ENCODE results near the gene ADCY10.
"Not testable (repeated sequence)": the region's sequence is repeated elsewhere in the genome, so short reads cannot be mapped to it uniquely, and the experiment has no call there.

ADCY10 gene

DNA sequence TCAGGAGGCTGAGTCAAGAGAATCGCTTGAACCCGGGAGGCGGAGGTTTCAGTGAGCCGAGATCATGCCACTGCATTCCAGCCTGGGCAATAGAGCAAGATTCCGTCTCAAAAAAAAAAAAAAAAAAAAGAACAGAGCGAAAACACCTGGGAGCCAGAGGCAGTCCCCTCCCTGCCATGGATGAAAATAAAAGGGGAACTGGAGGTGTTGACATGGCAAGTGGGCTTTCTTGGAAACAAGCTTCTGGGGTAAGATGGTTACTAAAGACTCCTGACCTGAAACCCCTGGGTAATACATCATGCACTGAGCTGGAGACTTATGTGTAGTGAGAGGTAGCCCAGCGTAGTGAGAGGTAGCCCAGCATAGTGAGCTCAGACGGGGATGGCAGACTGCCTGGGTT is 31.6 kb downstream of the ADCY10 start:
- no peak for DNase-seq

DNA sequence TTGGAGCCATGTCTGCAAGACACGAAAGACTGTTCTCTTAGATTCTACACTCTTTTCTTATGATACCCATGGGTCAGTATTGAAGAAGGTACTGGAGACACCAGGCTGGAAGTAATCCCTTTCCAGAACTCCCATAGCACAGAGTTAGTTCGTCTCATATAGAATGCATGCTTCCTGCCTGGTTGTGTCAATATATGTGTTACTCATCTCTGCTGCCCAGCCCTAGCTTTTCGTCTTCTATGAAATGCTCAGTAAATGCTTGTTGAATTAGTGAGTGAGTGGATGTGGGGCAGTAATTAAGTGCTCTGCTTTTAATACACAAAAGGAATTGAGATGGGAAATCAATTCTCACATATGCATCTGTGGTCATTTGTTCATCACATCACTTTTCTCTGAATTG is 32.1 kb downstream of the ADCY10 start:
- DNase-seq: no peak

DNA sequence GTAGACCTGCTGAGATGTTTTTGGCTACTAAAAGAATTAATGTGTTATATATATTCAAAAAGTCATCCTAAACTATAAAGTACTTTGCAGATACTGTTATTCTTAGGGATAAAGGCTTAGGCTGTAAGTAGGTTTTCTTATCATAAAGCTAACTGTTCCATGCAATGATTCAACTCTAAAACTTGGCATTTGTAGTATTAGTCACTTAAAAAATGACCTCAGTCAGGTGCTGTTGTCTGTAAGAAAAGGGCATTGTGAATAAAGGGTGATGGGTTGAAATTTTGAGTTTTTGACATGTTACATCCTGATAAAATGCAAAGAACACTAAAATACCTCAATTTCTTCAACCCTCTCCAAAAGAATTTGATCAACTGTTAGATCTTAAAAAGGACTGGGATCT is 32.9 kb downstream of the ADCY10 start:
- DNase-seq: no peak

DNA sequence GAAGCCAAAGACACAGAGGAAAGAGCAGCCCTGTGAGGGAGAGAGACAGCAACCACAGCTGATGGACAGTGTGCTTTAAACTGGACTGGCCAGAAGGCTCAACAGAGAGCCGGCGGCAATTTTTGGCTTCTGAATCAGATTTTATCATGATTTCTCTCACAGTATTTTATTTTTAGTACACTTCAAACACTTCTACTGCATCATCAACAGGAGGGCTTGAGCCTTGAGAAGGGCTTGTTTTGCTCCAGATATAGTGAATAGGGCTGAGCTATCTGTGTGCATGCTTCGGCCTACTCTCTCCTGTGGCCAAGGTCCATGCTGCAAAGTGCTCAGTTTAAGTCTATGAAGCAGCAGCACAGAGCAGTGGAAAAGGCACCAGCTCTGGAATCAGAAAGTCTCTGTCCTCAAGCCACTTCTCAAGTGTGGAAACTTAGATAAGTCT is 33.3 kb downstream of the ADCY10 start:
- no peak for DNase-seq

DNA sequence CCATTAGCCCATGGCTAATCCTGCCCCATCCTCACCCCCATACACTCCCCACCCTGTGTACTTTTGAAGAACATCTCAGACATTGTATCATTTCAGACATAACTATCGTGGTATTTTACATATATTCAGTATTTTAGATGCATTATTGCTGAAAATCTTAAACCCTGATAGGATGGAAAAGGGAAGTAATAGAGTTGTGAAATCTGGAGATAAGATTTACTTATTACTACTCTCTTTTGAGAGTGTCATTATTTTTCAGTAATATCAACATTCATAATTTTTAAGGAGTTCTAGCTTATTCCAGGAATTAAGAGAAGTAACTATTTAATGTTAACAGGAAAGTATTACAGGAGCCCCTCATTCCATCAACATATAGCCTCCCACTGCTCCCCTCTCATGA is 34.4 kb downstream of the ADCY10 start:
- no peak for DNase-seq

DNA sequence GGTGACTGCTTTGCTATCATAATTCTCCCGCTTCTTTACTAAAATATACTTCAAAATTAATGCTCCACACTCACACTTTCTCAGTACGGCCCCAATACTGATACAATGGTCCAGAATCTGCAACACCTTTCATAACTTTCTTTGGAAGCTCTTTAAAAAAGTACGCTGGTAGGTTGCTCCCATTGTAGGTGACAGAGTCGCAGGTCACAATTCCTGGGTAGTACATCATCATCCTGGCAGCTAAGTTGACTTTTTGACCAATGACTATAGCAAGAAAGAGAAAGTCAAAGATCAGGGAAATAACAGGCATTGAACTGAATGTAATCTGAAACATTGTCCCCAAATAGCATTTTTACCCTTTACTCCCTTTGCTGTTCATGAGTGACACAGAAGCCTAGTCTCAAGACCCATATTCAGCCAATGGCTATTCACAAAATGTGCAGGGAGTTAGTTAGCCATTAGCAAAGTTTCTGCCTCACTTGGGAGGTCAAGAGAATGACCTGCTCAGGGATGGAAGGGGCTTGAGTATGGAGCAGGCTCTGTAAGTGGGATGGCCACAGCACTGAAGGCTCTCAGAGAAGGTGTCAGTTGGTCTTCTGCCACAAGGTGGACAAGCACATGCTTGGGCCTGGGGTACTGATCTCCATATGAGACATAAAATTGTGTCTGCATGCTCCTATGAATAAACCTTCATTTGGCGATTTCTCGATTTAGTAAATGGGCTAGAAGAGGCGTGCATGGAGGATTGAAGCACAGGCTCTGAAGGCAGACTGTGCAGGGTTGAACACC is 35.4 kb downstream of the ADCY10 start:
- DNase-seq: no peak

DNA sequence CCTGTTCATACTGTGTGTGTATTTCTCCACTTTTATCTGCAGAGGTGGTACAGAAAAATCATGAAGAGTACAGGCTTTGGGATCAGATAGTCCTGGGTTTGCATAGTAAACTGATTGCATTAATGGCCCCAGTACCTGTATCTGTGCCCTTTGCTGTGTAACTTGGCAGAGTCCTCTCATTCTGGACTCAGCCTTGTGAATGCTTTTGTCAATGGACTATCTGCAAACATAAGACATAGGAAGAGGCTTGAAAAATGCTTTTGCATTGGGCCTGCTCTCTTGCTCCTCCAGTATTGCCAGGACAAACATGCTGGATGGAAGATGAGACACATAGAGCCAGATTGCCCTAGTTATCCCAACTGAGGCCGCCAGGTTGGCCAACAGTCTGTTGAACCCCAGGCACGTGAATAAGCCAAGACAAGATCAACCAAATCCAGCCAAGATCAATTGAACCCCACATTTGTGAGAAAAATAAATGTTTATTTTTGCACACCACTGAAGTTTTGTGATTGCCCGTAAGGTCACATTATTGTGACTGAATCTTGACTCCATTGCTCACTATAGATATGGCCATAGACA is 37.2 kb downstream of the ADCY10 start:
- no peak for DNase-seq

DNA sequence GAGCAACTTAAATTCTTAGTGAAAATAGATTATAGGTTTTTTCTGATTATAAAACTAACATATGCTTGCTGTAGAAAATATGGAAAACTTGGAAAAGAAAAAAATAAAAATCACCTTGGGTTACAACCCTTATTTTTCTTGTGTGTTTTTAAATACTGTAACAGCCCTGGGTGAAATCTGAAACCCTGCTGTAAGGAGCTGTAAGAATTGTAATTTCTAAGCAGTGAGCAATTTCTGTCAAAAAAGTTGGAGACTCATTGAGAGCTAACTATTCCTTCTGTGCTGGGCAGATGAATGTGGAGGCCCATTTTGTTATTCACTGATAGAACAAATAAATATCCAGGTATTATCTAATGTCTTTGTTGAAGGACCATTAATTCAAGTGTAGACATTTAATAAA is 42.6 kb downstream of the ADCY10 start:
- DNase-seq: no peak

DNA sequence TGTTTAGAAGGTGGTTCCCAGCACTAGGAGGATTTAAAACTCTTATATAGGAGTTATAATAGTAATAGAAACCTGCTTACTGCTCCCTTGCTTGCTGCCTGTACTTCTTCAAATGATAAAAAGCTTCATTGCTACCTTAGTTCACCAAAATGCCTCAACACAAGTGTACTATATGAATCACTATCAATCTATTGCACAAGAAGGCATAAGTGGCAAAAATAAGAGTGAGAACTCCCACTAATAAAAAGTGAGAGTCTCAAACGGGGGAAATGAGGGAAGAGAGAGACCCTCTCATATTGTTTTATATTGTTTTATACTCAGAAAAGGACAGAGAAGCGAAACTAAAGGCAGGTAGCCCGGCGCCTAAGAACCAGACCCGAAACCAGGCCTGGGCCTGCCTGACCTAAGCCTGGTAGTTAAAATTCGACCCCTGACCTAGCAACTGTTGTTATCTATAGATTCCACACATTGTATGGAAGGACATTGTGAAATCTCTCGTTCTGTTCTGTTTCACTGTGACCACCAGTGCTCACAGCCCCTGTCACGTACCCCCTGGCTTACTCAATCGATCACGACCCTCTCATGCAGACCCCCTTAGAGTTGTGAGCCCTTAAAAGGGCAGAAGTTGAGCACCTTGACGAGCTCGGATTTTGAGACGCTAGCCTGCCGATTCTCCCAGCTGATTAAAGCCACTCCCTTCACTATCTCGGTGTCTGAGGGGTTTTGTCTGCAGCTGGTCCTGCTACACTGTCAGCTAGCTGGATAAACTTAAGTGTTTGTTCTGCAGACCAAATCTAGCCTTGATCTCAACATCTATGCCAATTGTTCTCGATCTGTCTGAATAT is 44.6 kb downstream of the ADCY10 start:
- not testable (repeated sequence) for DNase-seq

DNA sequence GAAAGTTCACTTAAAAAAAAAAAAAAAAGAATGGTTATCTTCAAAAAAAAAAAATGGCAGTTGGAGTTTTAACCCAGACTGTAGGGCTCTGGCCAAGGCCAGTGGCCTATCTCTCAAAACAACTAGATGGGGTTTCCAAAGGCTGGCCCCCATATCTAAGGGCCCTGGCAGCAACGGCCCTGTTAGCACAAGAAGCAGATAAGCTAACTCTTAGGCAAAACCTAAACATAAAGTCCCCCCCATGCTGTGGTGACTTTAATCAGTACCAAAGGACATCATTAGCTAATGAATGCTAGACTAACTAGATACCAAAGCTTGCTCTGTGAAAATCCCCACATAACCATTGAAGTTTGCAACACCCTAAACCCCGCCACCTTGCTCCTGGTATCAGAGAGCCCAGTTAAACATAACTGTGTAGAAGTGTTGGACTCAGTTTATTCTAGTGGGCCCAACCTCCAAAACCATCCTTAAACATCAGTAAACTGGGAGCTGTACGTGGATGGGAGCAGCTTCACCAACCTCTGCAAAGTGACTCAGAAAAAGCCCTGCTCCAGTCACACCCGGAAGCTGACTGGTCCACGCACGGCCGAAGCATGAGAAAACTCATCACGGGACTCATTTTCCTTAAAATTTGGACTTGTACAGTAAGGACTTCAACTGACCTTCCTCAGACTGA is 47.1 kb downstream of the ADCY10 start:
- DNase-seq: not testable (repeated sequence)

DNA sequence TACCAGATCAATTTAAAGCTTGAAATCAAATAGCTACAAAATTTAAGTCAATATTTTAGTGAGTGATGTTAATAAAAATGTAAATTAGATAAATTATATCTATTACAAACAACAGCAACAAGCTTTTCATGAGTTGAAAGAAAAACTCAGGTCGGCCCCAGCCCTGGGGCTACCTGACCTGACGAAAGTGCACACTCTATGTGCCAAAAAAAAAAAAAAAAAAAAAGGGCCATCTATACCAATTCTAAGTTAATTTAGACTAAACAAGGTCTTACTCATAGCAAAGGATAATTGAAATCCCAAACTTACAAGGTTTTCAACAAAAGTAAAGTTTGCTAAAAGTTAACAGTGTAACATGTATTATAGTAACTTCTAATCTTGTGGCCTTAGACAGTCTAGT is 47.6 kb downstream of the ADCY10 start:
- DNase-seq: not testable (repeated sequence)

DNA sequence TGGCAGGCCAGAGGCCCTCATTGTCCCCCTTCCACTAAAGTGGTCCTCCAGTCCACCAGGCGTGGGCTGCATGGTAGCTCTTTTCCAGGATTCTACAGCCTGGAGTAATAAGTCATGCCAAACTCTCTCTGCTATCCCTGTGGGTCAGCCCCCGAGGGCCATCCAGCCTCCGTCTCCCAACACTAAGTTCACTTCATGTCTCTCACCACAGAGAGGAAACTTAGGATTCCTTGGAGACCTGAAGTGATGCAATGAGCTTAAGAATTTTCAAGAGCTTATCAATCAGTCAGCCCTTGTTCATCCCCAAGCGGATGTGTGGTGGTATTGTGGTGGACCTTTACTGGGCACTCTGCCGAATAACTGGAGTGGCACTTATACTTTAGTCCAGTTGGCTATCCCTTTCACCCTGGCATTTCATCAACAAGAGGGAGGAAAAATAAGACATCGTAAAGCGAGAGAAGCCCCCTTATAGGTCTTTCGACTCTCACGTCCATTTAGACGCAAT is 48.1 kb downstream of the ADCY10 start:
- DNase-seq: not testable (repeated sequence)

DNA sequence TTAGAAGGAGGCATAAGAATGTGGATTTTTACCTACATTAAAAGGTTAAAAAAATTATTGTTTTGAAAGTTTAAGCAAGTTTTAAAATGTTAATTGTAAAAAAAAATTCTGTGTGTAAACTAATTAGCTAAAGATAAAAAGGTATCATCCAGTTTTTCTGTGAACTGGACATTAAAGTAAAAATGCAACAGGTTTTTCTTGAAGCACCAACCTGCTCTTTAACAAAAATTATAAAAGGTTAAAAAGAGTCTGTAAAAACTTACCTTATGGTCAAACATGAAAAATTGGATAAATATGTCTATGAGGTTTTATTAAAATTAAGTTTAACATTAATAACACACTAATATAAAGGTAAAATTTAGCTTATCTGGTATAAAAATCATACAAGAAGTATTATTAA is 48.7 kb downstream of the ADCY10 start:
- DNase-seq: not testable (repeated sequence)

DNA sequence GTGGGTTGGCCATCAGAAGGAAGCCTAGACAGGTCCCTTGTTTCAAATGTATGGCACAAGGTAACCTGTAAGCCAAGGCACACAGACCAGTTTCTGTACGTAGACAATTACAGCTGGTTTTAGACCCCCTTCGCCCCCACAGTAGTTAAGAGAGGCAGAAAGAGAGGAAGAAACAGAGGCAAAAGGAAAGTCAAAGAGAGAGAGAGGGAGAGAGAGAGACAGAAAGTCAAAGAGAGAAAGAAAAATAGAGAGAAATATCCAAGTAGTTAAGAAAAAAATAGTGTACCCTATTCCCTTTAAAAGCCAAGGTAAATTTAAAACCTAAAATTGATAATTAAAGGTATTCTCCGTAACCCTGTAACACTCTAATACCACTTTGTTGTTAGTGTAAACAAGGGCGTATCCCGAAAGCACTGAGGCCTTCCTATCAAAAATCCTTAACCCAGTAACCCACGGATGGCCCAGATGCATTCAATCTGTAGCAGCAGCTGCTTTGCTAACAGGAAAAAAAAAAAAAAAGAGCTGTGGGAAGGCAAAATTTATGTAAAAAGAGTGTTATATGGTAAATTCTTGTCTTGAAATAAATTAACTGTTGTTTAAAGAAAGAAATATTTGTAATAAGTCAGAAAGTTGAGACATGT is 49.4 kb downstream of the ADCY10 start:
- DNase-seq: no peak

DNA sequence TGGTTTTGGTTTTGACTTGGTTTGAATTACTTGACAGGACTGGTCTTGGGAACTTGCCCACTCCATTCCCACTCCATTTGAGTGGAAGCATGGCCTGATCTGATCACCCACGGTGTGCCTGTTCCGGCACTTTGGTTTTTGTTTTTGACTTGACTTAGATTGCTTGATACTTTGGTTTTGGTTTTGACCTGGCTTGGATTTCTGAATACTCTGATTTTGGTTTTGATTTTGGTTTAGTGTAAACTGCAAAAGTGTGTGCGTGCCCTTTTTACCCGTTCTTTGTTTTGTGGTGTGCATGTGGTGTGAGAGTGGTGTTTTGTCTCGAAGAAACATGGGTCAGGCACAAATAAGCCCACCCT is 50.0 kb downstream of the ADCY10 start:
- DNase-seq: no peak

DNA sequence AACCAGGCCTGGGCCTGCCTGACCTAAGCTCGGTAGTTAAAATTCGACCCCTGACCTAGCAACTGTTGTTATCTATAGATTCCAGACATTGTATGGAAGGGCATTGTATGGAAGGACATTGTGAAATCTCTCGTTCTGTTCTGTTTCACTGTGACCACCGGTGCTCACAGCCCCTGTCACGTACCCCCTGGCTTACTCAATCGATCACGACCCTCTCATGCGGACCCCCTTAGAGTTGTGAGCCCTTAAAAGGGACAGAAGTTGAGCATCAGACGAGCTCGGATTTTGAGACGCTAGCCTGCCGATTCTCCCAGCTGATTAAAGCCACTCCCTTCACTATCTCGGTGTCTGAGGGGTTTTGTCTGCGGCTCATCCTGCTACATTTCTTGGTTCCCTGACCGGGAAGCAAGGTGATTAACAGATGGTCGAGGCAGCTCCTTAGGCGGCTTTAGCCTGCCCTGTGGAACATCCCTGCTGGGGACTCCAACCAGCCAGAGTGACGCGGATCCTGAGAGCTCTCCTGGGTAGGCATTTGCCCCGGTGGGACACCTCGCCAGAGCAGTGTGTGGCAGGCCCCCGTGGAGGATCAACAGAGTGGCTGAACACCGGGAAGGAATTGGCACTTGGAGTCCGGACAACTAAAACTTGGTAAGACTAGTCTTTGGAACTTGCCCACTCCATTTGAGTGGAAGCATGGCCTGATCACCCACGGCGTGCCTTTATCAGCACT is 50.6 kb downstream of the ADCY10 start:
- DNase-seq: not testable (repeated sequence)

DNA sequence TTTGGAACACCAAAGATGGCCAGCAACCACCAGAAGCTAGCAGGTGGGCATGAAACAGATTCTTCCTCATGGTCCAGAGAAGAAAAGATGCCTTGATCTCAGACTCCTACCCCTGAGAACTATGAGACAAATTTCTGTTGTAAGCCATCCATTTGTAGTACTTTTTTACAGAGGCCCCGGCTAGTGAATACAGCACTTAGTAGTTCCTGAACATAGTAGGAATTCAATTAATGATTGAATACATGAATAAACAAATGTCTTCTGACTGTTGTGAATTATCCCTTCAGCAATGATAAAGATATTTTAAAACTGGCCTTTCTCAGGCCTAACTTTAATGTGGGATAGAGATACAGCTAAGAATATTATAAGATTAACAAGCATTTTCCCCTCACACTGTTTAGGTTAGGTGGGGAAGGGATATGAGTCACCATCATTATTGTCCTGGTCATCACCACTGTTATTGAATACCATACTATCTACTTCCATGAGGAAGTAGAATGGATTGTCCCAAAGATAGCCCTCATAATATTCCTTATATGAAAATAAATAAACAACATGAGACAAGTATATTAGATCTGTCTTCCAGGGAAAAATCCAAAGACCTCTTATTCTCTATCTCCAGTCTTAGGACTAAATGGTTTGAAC is 51.4 kb downstream of the ADCY10 start:
- no peak for DNase-seq

DNA sequence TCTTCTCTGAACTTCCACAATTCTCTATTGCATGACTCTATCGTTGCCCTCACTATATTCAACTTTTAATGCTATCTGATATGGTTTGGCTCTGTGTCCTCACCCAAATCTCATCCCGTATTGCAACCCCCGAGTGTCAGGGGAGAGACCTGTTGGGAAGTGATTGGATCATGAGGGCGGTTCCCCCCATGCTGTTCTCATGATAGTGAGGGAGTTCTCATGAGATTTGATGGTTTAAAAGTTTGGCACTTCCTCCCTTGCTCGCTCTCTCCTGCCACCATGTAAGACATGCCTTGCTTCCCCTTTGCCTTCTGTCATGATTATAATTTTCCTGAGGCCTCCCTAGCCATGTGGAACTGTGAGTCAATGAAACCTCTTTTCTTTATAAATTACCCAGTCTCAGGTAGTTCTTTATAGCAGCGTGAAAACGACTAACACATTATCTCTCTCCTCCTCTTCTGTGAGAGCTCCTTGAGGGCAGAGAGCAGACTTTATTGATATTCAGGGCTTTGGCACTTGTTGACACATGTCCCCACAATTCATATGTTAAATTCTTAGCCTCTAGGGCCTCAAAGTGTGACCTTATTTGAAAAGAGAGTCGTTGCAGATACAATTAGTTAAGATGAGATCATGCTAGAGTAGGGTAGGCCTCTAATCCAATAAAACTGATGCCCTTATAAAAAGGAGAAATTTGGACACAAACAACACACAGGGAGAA is 52.1 kb downstream of the ADCY10 start:
- DNase-seq: no peak

DNA sequence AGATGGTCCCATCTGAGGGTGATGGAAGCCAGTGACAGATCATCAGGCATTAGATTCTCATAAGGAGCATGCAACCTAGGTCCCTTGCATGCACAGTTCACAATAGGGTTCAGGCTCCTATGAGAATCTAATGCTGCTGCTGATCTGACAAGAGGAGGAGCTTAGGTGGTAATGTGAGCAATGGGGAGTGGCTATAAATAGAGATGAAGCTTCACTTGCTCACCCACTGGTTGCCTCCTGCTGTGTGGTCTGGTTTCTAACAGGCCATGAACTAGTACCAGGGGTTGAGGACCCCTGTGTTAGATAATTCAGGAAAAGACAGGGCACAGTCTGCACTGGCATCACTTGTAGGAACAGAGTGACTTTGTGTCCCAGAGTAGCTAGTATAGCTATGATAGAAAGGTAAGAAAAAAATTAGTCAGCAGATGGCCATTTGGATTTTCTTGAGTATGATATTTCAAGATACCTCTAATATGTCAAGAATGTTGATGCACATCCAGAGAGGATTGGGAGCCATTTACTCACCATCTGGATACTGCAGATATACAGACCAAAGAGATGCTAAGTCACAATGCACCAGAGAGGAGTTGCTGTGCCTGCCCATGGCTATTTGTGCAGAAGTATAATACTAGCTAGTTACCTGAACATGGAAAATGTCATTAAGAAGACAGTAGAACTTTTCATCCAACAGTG is 53.6 kb downstream of the ADCY10 start:
- DNase-seq: no peak

All from CD4-positive, alpha-beta T cell treated with Interferon gamma for 1 hour (primary cell).